HCT116 (cell line): Measurements from ENCODE around the gene KAZN.

Experiments used
- POLR2A ChIP-seq: IDR thresholded peaks from 2 replicates; pipeline ENCODE4 v1.7.0; 2011; ENCODE audit warnings: borderline replicate concordance; ENCODE audit not compliant: insufficient read depth, insufficient read length; ENCODE audit errors: extremely low read depth
- SRF ChIP-seq: IDR thresholded peaks from 2 replicates; pipeline ENCODE4 v1.6.1; 2012; ENCODE audit warnings: low read depth

- no peak for TF ChIP-seq SRF
- no peak for TF ChIP-seq POLR2A
Observed at GRCh38 chr1:14849038-14849437, 250.6 kb downstream of the KAZN start.
